Mesodermal cell (in vitro differentiated cells): ENCODE data around the gene RASA1.

Experiments
- H3K27ac ChIP-seq: 2 replicates; pipeline ENCODE4 v1.7.0; 2013; ENCODE audit warnings: mild to moderate bottlenecking, low read depth, low read length, moderate library complexity; ENCODE audit not compliant: severe bottlenecking
- H3K36me3 ChIP-seq: 2 replicates; pipeline ENCODE4 v1.7.1; 2013; ENCODE audit warnings: mild to moderate bottlenecking, low read length, moderate library complexity; ENCODE audit not compliant: control insufficient read depth, insufficient read depth
- H3K4me1 ChIP-seq: one replicate; pipeline ENCODE4 v1.7.1; 2013; ENCODE audit warnings: mild to moderate bottlenecking, low read length; ENCODE audit not compliant: insufficient read depth, control insufficient read depth, poor library complexity, severe bottlenecking
- H3K4me3 ChIP-seq: 2 replicates; pipeline ENCODE4 v1.7.0; 2013; ENCODE audit warnings: low read length, control low read depth, mild to moderate bottlenecking; ENCODE audit not compliant: insufficient read depth, poor library complexity, severe bottlenecking; ENCODE audit errors: extremely low read depth
- H3K9me3 ChIP-seq: 2 replicates; pipeline ENCODE4 v1.7.1; 2013; ENCODE audit warnings: mild to moderate bottlenecking, low read length, moderate library complexity; ENCODE audit not compliant: control insufficient read depth
- whole genome bisulfite sequencing, 2 experiments: methylation state at CpG; one replicate each; pipeline ENCODE4 v1.1.5; 2013; ENCODE audit warnings: missing lambda C conversion rate in 2 of 2; ENCODE audit not compliant: insufficient coverage in 2 of 2; 5-methylcytosine and 5-hydroxymethylcytosine counted together

The RASA1 gene

DNA sequence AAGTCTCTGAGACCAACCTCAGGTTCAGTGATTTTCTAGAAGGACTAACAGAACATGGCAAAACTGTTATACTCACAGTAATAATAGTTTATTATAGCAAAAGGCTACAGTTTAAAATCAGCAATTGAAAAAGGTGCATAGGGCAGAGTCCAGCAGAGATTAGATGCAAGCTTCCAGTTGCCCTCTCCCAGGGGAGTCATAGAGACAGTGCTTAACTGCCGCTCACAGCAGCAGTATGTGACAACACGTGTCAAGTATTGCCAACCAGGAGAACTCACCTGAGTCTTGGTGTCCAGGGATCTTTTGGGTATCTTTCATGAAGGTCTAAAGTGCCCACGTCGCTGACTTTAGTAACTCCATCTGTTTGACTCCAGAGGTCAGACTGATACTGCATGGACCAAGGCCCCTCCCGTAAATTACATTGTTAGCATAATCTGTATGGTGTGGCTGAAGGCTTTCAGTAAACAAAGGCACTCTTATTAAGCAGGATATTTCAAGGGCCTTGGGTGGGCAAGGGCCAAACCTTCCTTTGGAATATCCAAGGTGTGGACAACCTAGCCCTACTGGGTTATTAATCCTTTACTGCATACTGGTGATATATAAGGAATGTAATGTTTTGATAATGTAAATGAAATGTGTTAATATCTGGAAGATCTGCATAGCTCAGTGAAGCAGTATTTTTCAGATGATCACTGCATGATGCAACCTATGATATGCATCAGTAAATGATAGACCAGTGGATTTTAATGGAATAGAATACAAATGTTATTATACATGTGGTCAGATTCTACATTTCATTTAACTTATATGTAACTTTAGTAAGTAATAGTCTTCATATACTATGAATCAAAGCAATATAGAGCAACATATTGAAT, 44.0 kb downstream of the RASA1 start:
- Histone ChIP-seq H3K36me3 (peaks cover 7% of the 10 kb centered on the region), H3K4me3 (no peak overlapping the region), H3K4me1 (no peaks in the 10 kb centered on the region), H3K27ac (no peak overlapping the region), H3K9me3 (no peaks in the 10 kb centered on the region)
- WGBS, 2 experiments, result 89 to 100% methylated on average over 2 to 4 of the region's 5 CpGs

DNA sequence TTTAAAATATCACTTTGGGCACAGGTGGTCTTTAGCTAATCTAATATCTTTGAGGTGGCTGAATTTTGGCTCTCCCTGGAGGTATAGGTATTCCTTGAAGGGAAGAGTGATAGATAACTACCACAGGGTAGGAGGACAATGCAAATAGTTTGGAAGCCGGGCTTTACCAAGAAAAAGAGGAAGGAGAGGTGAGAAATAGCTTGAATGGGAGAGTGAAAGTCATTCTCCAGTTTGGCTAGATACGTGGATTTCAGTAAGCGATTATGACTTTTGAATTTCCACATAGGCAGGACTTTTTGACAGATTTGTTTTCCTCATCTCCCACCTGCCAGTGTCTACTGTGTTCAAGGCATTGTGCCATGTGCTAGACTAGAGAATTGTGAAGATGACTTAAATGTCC, 45.5 kb downstream of the RASA1 start:
- Histone ChIP-seq H3K36me3 (peaks cover 6% of the 10 kb centered on the region), H3K9me3 (peaks cover 2% of the 10 kb centered on the region), H3K27ac (no peak overlapping the region), H3K4me1 (no peaks in the 10 kb centered on the region), H3K4me3 (no peak overlapping the region)
- WGBS, 2 experiments, result 96 to 100% methylated on average over 3 of the region's 3 CpGs

DNA sequence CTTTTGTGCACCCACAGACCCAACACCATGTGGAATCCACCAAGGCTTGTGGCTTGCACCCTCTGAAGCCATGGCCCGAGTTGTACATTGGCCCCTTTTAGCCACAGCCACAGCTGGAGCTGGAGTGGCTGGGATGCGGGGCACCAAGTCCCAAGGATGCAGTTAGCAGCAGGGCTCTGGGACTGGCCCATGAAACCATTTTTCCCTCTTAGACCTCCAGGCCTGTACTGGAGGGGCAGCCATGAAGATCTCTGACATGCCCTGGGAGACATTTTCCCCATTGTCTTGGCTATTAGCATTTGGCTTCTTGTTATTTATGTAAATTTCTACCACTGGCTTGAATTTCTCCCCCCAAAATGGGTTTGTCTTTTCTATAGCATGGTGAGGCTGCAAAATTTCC, 51.8 kb downstream of the RASA1 start:
- WGBS, 2 experiments, result 94% methylated on average over 2 of the region's 2 CpGs
- no peak overlapping the region for H3K27ac ChIP-seq
- H3K9me3 ChIP-seq, result peaks cover 18% of the 10 kb centered on the region
- H3K4me1 ChIP-seq, result no peaks in the 10 kb centered on the region
- no peak overlapping the region for H3K4me3 ChIP-seq
- peaks cover 29% of the 10 kb centered on the region for H3K36me3 ChIP-seq

DNA sequence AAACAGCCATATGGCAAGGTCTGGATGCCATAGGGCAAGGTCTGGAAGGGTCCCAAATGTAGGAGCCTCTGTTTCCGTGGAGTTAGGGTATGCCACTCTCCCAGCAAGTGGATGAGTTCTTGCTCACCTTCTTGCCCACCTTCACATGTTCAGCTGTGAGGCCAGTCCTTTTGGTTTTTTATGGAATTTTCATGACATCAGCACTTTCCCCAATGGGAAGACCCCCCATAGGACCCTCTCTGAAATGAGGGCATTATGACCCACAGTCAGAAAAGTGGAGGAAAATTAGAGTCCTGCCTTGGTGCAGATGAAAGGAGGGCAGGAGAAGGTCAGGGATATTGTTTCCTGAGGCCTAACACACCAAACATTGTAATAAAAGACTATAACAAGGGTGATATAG, 53.9 kb downstream of the RASA1 start:
- Histone ChIP-seq H3K27ac (no peak overlapping the region), H3K4me1 (no peaks in the 10 kb centered on the region), H3K36me3 (peaks cover 28% of the 10 kb centered on the region), H3K4me3 (no peak overlapping the region), H3K9me3 (peaks cover 18% of the 10 kb centered on the region)
- 80 to 100% methylated on average over 1 of the region's 1 CpG for WGBS, 2 experiments

DNA sequence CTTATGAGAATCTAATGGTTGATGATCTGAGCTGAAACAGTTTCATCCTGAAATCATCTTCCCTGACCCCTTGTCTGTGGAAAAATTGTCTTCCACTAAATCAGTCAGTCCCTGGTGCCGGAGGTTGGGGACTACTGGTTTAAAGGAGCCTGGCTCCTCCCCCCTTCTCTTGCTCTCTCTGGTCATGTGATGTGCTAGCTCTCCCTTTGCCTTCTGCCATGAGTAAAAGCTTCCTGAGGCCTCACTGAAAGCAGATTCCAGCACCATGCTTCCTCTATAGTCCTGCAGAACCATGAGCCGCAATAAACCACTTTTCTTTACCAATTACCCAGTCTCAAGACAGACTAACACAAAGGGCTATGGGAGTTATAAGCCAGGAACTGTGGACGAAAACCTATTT, 54.7 kb downstream of the RASA1 start:
- no peak overlapping the region for H3K4me3 ChIP-seq
- peaks cover 23% of the 10 kb centered on the region for H3K36me3 ChIP-seq
- peaks cover 18% of the 10 kb centered on the region for H3K9me3 ChIP-seq
- H3K27ac ChIP-seq, result no peak overlapping the region
- no peaks in the 10 kb centered on the region for H3K4me1 ChIP-seq
- 80 to 89% methylated on average over 1 of the region's 3 CpGs for WGBS, 2 experiments

DNA sequence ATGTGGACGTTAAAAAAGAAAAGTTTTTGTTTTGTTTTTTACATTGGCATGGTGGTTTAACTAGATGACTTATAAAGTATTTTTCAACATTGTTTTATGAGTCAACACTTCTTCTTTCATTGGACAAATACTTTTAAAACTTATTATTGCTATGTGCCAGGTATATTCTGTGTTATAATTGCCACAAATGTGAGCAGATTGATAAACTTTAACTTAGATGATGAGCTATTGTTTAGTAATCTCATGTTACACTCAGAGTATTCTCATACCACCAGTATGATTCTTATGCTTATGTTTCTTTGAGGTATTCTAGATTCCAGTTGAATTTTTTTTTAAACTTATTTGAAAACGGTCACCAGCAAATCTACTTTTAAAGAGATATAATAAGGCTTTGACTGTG, 60.3 kb downstream of the RASA1 start:
- peaks cover 4% of the 10 kb centered on the region for H3K36me3 ChIP-seq
- H3K9me3 ChIP-seq, result no peaks in the 10 kb centered on the region
- H3K4me3 ChIP-seq, result no peak overlapping the region
- WGBS, 2 experiments, result 100% methylated on average over 1 of the region's 2 CpGs; no CpG with 5 or more reads in 1 of the 2 experiments
- no peak overlapping the region for H3K27ac ChIP-seq
- no peaks in the 10 kb centered on the region for H3K4me1 ChIP-seq

DNA sequence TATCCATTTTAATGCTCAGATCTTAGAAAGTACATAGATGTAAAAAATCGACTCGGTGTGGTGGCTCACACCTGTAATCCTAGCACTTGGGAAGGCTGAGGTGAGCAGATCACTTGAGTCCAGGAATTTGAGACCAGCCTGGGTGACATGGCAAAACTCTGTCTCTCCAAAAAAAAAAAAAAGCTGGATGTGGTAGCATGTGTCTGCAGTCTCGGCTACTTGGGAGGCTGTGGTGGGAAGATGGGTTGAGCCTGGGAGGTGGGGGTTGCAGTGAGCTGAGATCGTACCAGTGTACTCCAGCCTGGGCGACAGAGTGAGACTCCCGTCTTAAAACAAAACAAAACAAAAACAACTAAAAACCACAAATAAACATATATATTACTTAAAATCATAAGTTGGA, 61.4 kb downstream of the RASA1 start:
- Histone ChIP-seq H3K27ac (no peak overlapping the region), H3K9me3 (no peaks in the 10 kb centered on the region), H3K4me1 (no peaks in the 10 kb centered on the region), H3K36me3 (peaks cover 7% of the 10 kb centered on the region), H3K4me3 (no peak overlapping the region)
- WGBS, 2 experiments, result 93 to 100% methylated on average over 2 of the region's 6 CpGs

DNA sequence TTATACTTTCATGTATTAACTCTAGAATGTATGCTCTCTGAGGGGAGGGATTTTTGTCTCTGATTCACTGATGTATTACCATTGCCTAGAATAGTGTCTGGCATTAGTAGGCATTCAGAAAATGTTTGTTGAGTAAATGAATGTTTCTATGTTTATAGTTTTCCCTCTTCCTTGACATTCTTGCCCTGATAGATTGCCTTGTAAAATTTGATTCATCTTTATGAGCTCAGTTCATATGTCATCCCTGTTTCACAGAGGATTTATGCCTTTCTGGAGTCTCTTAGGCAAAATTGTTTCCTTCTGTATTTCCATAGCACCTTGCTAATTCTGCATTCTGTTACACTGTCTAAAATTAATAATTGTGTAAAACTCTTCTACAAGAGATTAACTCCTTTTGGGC, 72.3 kb downstream of the RASA1 start:
- H3K27ac ChIP-seq, result no peak overlapping the region
- no peaks in the 10 kb centered on the region for H3K9me3 ChIP-seq
- H3K4me3 ChIP-seq, result no peak overlapping the region
- H3K36me3 ChIP-seq, result peaks cover 42% of the 10 kb centered on the region
- H3K4me1 ChIP-seq, result no peaks in the 10 kb centered on the region

DNA sequence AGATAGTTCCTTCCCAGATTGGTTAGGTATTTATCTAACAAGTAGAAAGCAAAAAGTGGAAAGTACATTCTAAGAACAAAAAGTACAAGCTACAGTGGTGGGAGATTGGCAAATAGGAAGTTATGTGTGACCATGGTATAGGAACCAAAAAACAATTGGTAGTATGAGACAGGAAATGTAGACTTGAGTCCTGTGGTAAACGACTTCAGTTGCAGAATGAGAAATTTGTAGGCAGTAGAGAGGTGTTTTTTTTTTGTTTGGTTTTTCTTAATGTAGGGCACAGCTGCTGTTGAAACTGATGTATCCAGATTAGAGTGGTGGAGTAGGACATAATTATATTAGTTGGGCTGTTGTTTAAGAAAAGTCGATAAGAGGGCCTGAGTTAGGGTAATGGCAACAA, 73.0 kb downstream of the RASA1 start:
- H3K36me3 ChIP-seq, result peaks cover 40% of the 10 kb centered on the region
- H3K4me1 ChIP-seq, result no peaks in the 10 kb centered on the region
- no peak overlapping the region for H3K4me3 ChIP-seq
- 82 to 100% methylated on average over 1 of the region's 2 CpGs for WGBS, 2 experiments
- no peak overlapping the region for H3K27ac ChIP-seq
- H3K9me3 ChIP-seq, result no peaks in the 10 kb centered on the region

DNA sequence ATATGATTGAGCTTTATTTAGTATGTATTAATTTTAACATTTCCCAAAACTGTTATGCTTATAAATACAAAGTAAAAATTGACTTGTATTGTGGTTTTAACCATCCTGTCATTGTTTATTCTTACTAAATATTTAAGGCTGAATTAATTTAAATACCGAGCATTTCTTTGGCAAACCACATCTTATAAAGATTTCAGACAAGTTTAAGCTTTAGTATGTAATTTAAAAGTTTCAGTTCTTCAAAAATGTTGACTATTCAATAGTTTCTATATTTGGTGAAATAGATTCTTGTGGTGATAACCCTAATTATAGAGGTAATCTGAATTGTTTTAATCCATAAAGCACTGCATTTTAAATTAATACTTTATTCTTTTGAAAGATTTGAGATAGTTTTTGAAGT, 79.6 kb downstream of the RASA1 start:
- WGBS, 2 experiments, result no CpG with 5 or more reads among the region's 1 CpG
- Histone ChIP-seq H3K4me3 (no peak overlapping the region), H3K4me1 (no peaks in the 10 kb centered on the region), H3K27ac (no peak overlapping the region), H3K9me3 (no peaks in the 10 kb centered on the region), H3K36me3 (peaks cover 28% of the 10 kb centered on the region)

DNA sequence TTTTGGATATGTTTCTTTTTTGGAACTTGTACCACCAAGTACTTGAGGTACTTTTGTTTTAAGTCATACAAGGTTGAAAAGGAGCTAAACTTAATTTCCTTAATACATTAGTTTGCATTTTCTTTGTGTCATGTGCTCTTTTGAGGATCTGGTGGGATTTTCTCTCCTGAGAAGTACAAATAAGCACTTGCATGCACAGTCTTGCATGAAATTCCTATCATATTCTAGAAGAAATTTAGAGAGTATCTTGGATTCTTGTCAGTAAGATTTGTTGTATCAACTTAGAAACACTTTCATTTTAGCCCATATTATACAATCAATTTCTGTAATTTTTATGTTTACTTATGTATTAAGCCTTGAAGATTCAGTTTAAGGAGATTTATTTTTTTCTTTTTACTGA, 80.2 kb downstream of the RASA1 start:
- H3K9me3 ChIP-seq, result no peaks in the 10 kb centered on the region
- peaks cover 25% of the 10 kb centered on the region for H3K36me3 ChIP-seq
- H3K4me1 ChIP-seq, result no peaks in the 10 kb centered on the region
- H3K27ac ChIP-seq, result no peak overlapping the region
- no peak overlapping the region for H3K4me3 ChIP-seq
